RWPE1 (cell line): ENCODE results near the gene CPEB3.

ENCODE experiments used
- CTCF ChIA-PET: fragments of 350-600 bp; sonication (Branson Sonifier 250); formaldehyde crosslinking; extraction: SDS; loops from one replicate; lab custom pipeline; 2021; lab: Yijun Ruan, JAX
- POLR2A ChIA-PET: fragments of 400-600 bp; formaldehyde crosslinking; extraction: SDS; loops from one replicate; lab custom pipeline; 2020; ENCODE audit warnings: antibody characterized with exemption; ENCODE audit not compliant: low non-redundant PET; lab: Yijun Ruan, JAX
- DNase-seq: peaks from one replicate; pipeline ENCODE4 v3.0.0; 2012; ENCODE audit warnings: low spot score
- H3K27ac ChIP-seq: fragments of 450-650 bp; 2 replicates; pipeline ENCODE4 v1.5.1; 2017
- TF ChIP-seq, protein P1 (sequence below): fragments of 450-650 bp; conservative IDR thresholded peaks from 2 replicates; pipeline ENCODE4 v1.5.1; 2017; ENCODE audit warnings: low read depth, mild to moderate bottlenecking

The CPEB3 gene

DNA sequence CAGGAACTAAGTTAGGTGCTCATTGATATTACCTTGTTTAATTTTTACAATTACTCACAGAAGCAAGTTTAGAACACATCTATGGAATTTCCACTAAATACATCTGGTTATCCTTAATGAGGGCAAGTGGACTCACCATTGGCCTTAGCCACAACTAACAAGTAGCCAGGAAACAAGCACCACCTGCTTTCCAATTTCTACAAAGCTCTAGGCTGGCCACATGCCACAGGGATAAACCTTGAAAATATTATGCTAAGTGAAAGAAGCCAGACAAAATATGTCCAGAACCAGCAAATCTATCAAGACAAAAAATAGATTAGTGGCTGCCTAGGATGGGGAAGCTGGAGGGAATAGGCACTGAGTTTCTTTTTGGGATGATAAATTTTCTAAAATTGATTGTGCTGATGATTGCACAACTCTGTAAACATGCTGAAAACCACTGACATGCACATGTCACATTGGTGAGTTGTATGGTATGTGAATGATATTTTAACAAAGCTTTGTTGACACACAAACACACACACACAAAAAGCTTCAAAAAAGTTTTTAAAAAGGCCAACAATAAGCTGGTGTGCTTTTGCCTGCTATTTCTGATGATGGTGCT lies 179.4 kb downstream of the CPEB3 start:
- CTCF ChIA-PET, result interaction anchor here (0.5 to 1.0 kb wide), 3 partner anchors 11 to 868 kb away, joined by 3 to 4 read pairs (median 3); no protein-coding TSS in a partner anchor
- no peak overlapping the region for H3K27ac ChIP-seq

DNA sequence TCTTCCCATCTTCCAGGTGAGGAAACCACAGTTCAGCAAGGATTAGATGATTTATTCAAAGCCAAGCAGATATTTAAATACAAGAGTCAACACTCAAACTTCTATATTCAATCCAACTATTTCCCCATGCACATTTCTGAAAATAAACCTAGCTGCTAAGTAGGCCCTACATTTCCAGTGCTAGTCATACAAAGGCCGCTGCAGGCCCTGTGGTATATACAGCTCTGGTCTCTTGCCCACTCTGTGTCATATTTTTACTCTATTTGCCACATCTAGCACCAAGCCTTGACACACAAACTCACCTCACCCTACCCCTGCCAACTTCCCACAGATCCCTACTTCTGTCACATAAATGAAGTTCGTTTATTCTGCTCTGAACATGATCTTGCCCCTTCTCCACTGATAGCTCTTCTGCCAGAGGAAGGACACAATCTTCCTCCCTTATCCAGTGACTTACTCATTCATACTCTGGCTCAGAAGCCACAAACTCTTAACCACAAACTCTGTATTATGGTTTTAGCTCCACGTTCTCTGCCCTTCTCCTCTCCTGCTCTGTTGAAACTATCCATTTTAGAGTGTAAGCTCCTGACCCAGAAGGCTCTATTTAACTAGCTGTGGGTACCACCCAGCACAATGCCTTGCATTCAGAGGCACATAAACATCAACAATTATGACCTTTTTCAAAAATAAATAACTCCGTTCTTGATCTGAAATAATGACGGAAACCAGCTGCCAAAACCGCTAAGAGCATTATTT lies 180.7 kb downstream of the CPEB3 start:
- H3K27ac ChIP-seq, result no peak overlapping the region
- POLR2A ChIA-PET, result no interaction called here
- no peak for DNase-seq
- TF ChIP-seq, protein P1, sequence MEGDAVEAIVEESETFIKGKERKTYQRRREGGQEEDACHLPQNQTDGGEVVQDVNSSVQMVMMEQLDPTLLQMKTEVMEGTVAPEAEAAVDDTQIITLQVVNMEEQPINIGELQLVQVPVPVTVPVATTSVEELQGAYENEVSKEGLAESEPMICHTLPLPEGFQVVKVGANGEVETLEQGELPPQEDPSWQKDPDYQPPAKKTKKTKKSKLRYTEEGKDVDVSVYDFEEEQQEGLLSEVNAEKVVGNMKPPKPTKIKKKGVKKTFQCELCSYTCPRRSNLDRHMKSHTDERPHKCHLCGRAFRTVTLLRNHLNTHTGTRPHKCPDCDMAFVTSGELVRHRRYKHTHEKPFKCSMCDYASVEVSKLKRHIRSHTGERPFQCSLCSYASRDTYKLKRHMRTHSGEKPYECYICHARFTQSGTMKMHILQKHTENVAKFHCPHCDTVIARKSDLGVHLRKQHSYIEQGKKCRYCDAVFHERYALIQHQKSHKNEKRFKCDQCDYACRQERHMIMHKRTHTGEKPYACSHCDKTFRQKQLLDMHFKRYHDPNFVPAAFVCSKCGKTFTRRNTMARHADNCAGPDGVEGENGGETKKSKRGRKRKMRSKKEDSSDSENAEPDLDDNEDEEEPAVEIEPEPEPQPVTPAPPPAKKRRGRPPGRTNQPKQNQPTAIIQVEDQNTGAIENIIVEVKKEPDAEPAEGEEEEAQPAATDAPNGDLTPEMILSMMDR, result no peak
- CTCF ChIA-PET, result interaction anchor here (0.6 kb wide), 1 partner anchor 368 kb away, joined by 3 read pairs; no protein-coding TSS in a partner anchor

More for the DNA sequence above, 179.4 kb downstream of the CPEB3 start:
- TF ChIP-seq, protein P1, result no peak
- DNase-seq, result no peak
- POLR2A ChIA-PET, result no interaction called here

DNA sequence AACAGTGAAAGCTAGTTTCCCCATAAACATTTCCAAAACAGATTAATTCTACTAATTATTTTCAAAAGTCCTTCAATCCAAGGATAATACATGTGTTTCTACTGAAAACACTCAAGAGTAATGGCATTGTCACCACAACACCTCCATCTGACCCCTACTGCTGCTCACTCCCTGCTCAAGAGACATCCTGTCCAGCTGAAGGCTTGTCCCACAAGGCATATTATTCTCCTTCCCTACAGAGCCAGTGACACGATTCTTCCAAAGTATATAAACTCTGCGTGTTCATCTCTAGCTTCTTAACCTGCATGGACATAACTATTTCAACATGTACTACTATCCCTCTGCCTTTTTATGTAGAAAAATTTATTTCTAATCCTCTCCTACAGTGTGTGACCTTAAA lies 182.1 kb downstream of the CPEB3 start:
- POLR2A ChIA-PET, result no interaction called here
- CTCF ChIA-PET, result interaction anchor here (0.6 kb wide), 1 partner anchor 15 kb away, joined by 4 read pairs; no protein-coding TSS in a partner anchor
- TF ChIP-seq, protein P1, result no peak
- H3K27ac ChIP-seq, result no peak overlapping the region
- no peak for DNase-seq

DNA sequence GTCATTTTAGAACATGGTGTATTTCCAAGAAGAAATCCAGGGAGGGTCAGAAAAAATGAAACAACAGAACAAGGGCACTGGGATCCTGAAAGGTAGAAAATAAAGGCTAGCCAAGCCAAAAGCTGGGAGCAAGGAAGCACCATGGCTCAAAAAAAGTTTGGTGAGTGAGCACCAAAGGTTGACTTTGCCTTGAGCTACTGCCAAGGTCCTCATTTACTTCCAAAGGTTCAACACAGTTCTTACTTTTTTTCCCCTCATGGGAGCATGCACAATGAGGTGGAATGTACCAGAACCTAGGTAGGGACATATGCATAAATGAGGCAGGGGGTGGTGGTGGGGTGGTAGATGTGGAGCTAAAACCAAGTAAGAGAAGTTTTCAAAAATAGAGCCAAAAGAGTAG lies 182.8 kb downstream of the CPEB3 start:
- CTCF ChIA-PET, result no interaction called here
- TF ChIP-seq, protein P1, result no peak

DNA sequence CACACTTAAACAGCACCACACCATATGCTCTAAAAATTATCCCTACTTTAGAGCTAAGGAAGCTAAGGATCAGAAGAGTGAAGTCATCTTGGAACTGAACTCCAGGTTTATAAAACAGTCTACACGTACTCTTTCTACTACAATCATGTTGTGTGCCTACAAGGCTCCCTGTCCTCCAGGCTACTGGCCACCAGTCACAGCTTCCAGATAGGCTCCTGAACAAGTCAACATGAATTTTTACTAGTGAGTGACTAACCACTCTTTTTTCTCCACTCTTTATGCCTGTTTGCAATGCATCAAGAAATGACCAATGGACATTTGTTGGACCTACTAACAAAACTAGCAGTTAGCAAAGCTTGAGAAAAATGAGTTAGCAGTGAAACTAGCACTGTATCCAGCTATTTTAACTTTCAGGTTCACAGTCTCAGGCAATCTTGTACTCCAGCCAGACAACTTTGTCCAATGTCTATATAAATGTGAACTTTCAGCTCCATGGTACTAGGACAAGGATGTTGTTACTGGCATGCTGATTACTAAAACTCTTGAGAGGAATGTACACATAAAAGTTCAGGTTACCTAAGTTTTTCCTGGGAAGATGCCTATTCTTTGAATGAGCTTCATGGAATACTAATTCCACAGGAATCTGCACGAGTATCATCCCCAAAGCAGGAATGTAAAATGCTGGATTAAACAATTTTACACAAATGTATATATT lies 187.3 kb downstream of the CPEB3 start:
- H3K27ac ChIP-seq, result no peak overlapping the region
- POLR2A ChIA-PET, result no interaction called here
- no peak for DNase-seq
- TF ChIP-seq, protein P1, result no peak
- CTCF ChIA-PET, result interaction anchor here (0.6 to 0.9 kb wide), 4 partner anchors 15 to 1365 kb away, joined by 3 read pairs; partner anchors contain the start of gene IDE

More for the DNA sequence above, 182.8 kb downstream of the CPEB3 start:
- DNase-seq, result no peak
- POLR2A ChIA-PET, result no interaction called here
- no peak overlapping the region for H3K27ac ChIP-seq

DNA sequence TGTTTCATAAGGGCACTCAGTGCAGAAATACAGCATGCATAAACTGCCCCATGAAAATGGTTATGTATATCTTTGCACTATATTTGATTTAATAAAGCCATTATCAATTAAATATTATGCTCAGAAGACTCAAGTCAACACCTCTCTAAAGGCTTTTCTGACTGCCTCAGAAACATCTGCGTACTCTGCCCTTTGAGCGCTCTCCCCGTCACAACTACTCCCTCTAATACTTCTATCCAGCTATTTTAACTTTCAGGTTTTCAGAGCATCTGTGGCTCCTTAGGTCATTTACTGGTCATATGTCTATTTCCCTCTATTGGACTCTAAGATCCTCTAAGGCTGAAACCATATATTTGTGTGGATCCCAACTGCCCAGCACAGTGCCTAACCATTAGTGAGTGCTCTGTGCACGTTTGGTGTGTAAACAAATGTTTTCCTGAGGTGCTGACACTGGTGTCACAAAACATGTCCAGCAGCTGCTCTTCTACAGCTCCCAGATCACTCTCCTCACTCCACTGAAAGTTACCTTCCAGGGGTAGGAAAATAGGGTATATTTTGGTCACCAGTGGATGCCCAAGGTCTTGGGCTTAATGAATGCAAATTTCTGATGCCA lies 188.2 kb downstream of the CPEB3 start:
- no peak for DNase-seq
- TF ChIP-seq, protein P1, result no peak
- no peak overlapping the region for H3K27ac ChIP-seq
- ChIA-PET POLR2A (no interaction called here), CTCF (interaction anchor here (0.9 kb wide), 1 partner anchor 15 kb away, joined by 3 read pairs; no protein-coding TSS in a partner anchor)
